ENCODE measurements around the gene NEURL1. TPM values are rescaled to one million over a fixed set of nuclear protein-coding genes. Genes with fewer than 3 reads are reported as not detected.

NEURL1 gene
- total and polyA plus RNA-seq, 2 donors (not counting 1 experiment from before 2014, with no cell fraction given) = 0.30 to 0.57 TPM

GRCh38 chr10:103610921-103611511 is 117.5 kb downstream of the NEURL1 start:
- no peak overlapping the region for H2AFZ ChIP-seq (ENCODE audit: insufficient read depth, low read depth, low read length, poor library complexity, severe bottlenecking)
- peaks cover 2 to 9% of the 10 kb centered on the region in 2 experiments for H3K36me3 ChIP-seq (replicated peaks in 1 of 2; ENCODE audit: control extremely low read depth in 1 of 2, control insufficient read depth in 1 of 2, extremely low read depth in 1 of 2, insufficient read depth in 2 of 2, low read length in 1 of 2)
- peaks cover 0 to 6% (median 0%) of the 10 kb centered on the region in 3 donors for H3K9me3 ChIP-seq (ENCODE audit: control extremely low read depth in 1 of 3, control insufficient read depth in 2 of 3, insufficient read depth in 1 of 3, low read length in 2 of 3)
- intact Hi-C loops (cut with micrococcal nuclease) = no loop called here
- Mint-ChIP-seq H3K9me3 (ENCODE audit: insufficient read depth) (no peaks in the 10 kb centered on the region), H3K4me3 (no peak overlapping the region), H3K4me1 (no peaks in the 10 kb centered on the region), H3K27me3 (no peaks in the 10 kb centered on the region), H3K27ac (no peak overlapping the region)
- ATAC-seq (ENCODE audit: low read depth) = no peak
- no peak overlapping the region for H3K4me2 ChIP-seq (replicated peaks; ENCODE audit: low read depth, low read length, poor library complexity, severe bottlenecking)
- H3K27ac ChIP-seq (ENCODE audit: low read length in 2 of 2) = no peak overlapping the region
- H3K4me3 ChIP-seq (ENCODE audit: control extremely low read depth in 1 of 5, extremely low read depth in 1 of 5, insufficient read depth in 1 of 5, low read depth in 2 of 5, low read length in 4 of 5) = no peak overlapping the region
- no peaks in the 10 kb centered on the region for H3K27me3 ChIP-seq (replicated peaks in 1 of 4; ENCODE audit: control extremely low read depth in 1 of 4, control insufficient read depth in 3 of 4, insufficient read depth in 4 of 4, low read length in 3 of 4)
- no peaks in the 10 kb centered on the region for H3K79me2 ChIP-seq (ENCODE audit: control insufficient read depth, insufficient read depth, low read length)
- H3K9ac ChIP-seq (ENCODE audit: low read length) = no peak overlapping the region
- ChIA-PET CTCF (interaction anchor here (1.2 to 3.3 kb wide), 3 partner anchors 18 to 75 kb away, joined by 3 to 15 read pairs (median 4); no protein-coding TSS in a partner anchor), POLR2A (no interaction called here)
- H3K4me1 ChIP-seq (ENCODE audit: control insufficient read depth in 2 of 2, insufficient read depth in 2 of 2, low read length in 2 of 2) = no peaks in the 10 kb centered on the region
- TF ChIP-seq EZH2 (IDR thresholded peaks at IDR 0.05; ENCODE audit: borderline replicate concordance, insufficient read depth, low read depth, low read length, poor library complexity, severe bottlenecking) (no peak), CTCF (IDR thresholded peaks at IDR 0.05) (no peak)
- WGBS (ENCODE audit: insufficient coverage) = 91% methylated on average over 7 of the region's 9 CpGs
- no peaks in the 10 kb centered on the region for H4K20me1 ChIP-seq (ENCODE audit: control insufficient read depth, insufficient read depth, low read length, poor library complexity, severe bottlenecking)
- DNase-seq = no peak

- no peak for ATAC-seq (ENCODE audit: low read depth)
Measured at GRCh38 chr10:103612462-103613365, 119.2 kb downstream of the NEURL1 start.

More at GRCh38 chr10:103612462-103613365, 119.2 kb downstream of the NEURL1 start:
- no peaks in the 10 kb centered on the region for H4K20me1 ChIP-seq (ENCODE audit: control insufficient read depth, insufficient read depth, low read length, poor library complexity, severe bottlenecking)
- WGBS (ENCODE audit: insufficient coverage) = 92% methylated on average over 13 of the region's 17 CpGs
- no peak overlapping the region for H3K4me2 ChIP-seq (replicated peaks; ENCODE audit: low read depth, low read length, poor library complexity, severe bottlenecking)
- H3K27ac Mint-ChIP-seq = no peak overlapping the region
- ChIA-PET POLR2A (no interaction called here), CTCF (interaction anchor here (0.8 to 3.3 kb wide), 2 partner anchors 73 to 74 kb away, joined by 6 to 15 read pairs; no protein-coding TSS in a partner anchor)
- H3K9me3 ChIP-seq (ENCODE audit: control extremely low read depth in 1 of 3, control insufficient read depth in 2 of 3, insufficient read depth in 1 of 3, low read length in 2 of 3) = no peaks in the 10 kb centered on the region
- H3K27me3 ChIP-seq (replicated peaks in 1 of 4; ENCODE audit: control extremely low read depth in 1 of 4, control insufficient read depth in 3 of 4, insufficient read depth in 4 of 4, low read length in 3 of 4) = no peaks in the 10 kb centered on the region
- no peaks in the 10 kb centered on the region for H3K27me3 Mint-ChIP-seq
- H2AFZ ChIP-seq (ENCODE audit: insufficient read depth, low read depth, low read length, poor library complexity, severe bottlenecking) = no peak overlapping the region
- no peaks in the 10 kb centered on the region for H3K9me3 Mint-ChIP-seq (ENCODE audit: insufficient read depth)
- no peak overlapping the region for H3K4me3 ChIP-seq (ENCODE audit: control extremely low read depth in 1 of 5, extremely low read depth in 1 of 5, insufficient read depth in 1 of 5, low read depth in 2 of 5, low read length in 4 of 5)
- H3K4me1 Mint-ChIP-seq = no peaks in the 10 kb centered on the region
- no peaks in the 10 kb centered on the region for H3K79me2 ChIP-seq (ENCODE audit: control insufficient read depth, insufficient read depth, low read length)
- no peak overlapping the region for H3K9ac ChIP-seq (ENCODE audit: low read length)
- H3K27ac ChIP-seq (ENCODE audit: low read length in 2 of 2) = no peak overlapping the region
- TF ChIP-seq EZH2 (IDR thresholded peaks at IDR 0.05; ENCODE audit: borderline replicate concordance, insufficient read depth, low read depth, low read length, poor library complexity, severe bottlenecking) = no peak
- no peak for TF ChIP-seq CTCF (IDR thresholded peaks at IDR 0.05)
- intact Hi-C loops (cut with micrococcal nuclease) = no loop called here
- no peaks in the 10 kb centered on the region for H3K4me1 ChIP-seq (ENCODE audit: control insufficient read depth in 2 of 2, insufficient read depth in 2 of 2, low read length in 2 of 2)
- H3K4me3 Mint-ChIP-seq = no peak overlapping the region
- no peak for DNase-seq
- H3K36me3 ChIP-seq (replicated peaks in 1 of 2; ENCODE audit: control extremely low read depth in 1 of 2, control insufficient read depth in 1 of 2, extremely low read depth in 1 of 2, insufficient read depth in 2 of 2, low read length in 1 of 2) = peaks cover 2 to 9% of the 10 kb centered on the region in 2 experiments
